DOHH2 (cell line): ENCODE results near the gene GGN.

Experiments used
- H3F3A ChIP-seq: fragments of 200-600 bp; sonication (generic), shearing (Covaris generic); 2 replicates; pipeline ENCODE4 v1.6.0; 2016; ENCODE audit warnings: antibody characterized with exemption, mild to moderate bottlenecking; ENCODE audit not compliant: control insufficient read depth, insufficient read depth
- H3K27ac ChIP-seq: fragments of 200-600 bp; sonication (generic); 2 replicates; pipeline ENCODE4 v1.5.1; 2014; ENCODE audit warnings: low read depth, mild to moderate bottlenecking, low read length, moderate library complexity
- H3K27me3 ChIP-seq: fragments of 200-600 bp; sonication (generic); 2 replicates; pipeline ENCODE4 v1.6.1; 2014; ENCODE audit warnings: mild to moderate bottlenecking, low read length, mixed read lengths; ENCODE audit not compliant: control insufficient read depth
- H3K36me3 ChIP-seq: fragments of 200-600 bp; sonication (generic); 2 replicates; pipeline ENCODE4 v1.6.1; 2014; ENCODE audit warnings: mild to moderate bottlenecking, low read length, moderate library complexity, mixed read lengths; ENCODE audit not compliant: control insufficient read depth
- H3K4me1 ChIP-seq: fragments of 200-600 bp; sonication (generic); 2 replicates; pipeline ENCODE4 v1.6.1; 2014; ENCODE audit warnings: mild to moderate bottlenecking, low read length, mixed read lengths; ENCODE audit not compliant: control insufficient read depth
- H3K4me2 ChIP-seq: fragments of 200-600 bp; sonication (generic); 2 replicates; pipeline ENCODE4 v1.6.0; 2014; ENCODE audit warnings: mild to moderate bottlenecking, low read length, moderate library complexity
- H3K4me3 ChIP-seq: fragments of 200-600 bp; sonication (generic); 2 replicates; pipeline ENCODE4 v1.5.1; 2014; ENCODE audit warnings: mild to moderate bottlenecking, low read length, mixed read lengths
- H3K79me2 ChIP-seq: fragments of 200-600 bp; sonication (generic); 2 replicates; pipeline ENCODE4 v1.6.1; 2014; ENCODE audit warnings: mild to moderate bottlenecking, low read length, mixed read lengths; ENCODE audit not compliant: control insufficient read depth
- H3K9me2 ChIP-seq: fragments of 200-600 bp; sonication (generic); replicated peaks from 2 replicates; pipeline ENCODE4 v1.6.1; 2014; ENCODE audit warnings: mild to moderate bottlenecking, low read length, mixed read lengths; ENCODE audit not compliant: control insufficient read depth
- H3K9me3 ChIP-seq: fragments of 200-600 bp; sonication (generic); 2 replicates; pipeline ENCODE4 v1.6.1; 2014; ENCODE audit warnings: antibody characterized with exemption, low read length, mixed read lengths; ENCODE audit not compliant: control insufficient read depth, insufficient read depth
- H4K20me1 ChIP-seq: fragments of 200-600 bp; sonication (generic); 2 replicates; pipeline ENCODE4 v1.6.0; 2014; ENCODE audit warnings: low read depth, mild to moderate bottlenecking, antibody characterized with exemption, low read length, moderate library complexity; ENCODE audit not compliant: control insufficient read depth, insufficient read depth
- EZH2phosphoT487 ChIP-seq: fragments of 200-600 bp; sonication (generic); IDR thresholded peaks from 2 replicates; pipeline ENCODE4 v1.6.1; 2017; ENCODE audit warnings: borderline replicate concordance, mild to moderate bottlenecking, antibody characterized with exemption, low read length, moderate library complexity, mixed read lengths
- TF ChIP-seq, protein P1 (sequence below): fragments of 200-600 bp; sonication (generic); IDR thresholded peaks from one replicate; pipeline ENCODE4 v1.5.1; 2014; ENCODE audit warnings: antibody characterized with exemption, mild to moderate bottlenecking, low read depth, low read length; ENCODE audit not compliant: poor library complexity, severe bottlenecking

GGN gene

DNA sequence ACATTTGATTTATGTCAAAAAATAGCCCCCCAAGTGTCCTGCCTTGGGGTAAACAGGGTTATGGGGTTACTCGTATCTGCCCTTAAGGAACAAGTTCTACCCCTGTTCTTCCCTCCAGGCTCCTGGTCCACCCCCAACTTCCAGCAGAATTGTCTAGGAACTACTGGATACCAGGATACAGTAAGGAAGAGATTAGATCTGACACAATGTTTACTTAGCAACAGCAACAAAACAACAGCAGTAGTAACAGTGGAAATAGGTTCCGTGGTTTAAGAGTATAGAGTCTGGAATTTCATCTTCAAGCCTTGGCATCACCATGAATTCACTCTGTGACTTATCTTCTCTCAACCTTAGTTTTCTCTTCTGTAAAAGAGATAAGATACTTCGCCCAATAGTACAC is 13.3 kb upstream of the GGN start:
- Histone ChIP-seq H3K9me2 (no peaks in the 10 kb centered on the region), H3K79me2 (peaks cover 4% of the 10 kb centered on the region; the same call in 1 of the 2 replicates), H3K4me1 (peaks cover 9% of the 10 kb centered on the region), H3K27me3 (peaks cover 6% of the 10 kb centered on the region; the same call in 1 of the 2 replicates), H3K9me3 (no peaks in the 10 kb centered on the region), H4K20me1 (no peaks in the 10 kb centered on the region), H3K4me3 (no peak overlapping the region), H3K36me3 (no peaks in the 10 kb centered on the region), H3K4me2 (no peak overlapping the region), H3K27ac (no peak overlapping the region), H3F3A (no peaks in the 10 kb centered on the region)
- TF ChIP-seq, protein P1, sequence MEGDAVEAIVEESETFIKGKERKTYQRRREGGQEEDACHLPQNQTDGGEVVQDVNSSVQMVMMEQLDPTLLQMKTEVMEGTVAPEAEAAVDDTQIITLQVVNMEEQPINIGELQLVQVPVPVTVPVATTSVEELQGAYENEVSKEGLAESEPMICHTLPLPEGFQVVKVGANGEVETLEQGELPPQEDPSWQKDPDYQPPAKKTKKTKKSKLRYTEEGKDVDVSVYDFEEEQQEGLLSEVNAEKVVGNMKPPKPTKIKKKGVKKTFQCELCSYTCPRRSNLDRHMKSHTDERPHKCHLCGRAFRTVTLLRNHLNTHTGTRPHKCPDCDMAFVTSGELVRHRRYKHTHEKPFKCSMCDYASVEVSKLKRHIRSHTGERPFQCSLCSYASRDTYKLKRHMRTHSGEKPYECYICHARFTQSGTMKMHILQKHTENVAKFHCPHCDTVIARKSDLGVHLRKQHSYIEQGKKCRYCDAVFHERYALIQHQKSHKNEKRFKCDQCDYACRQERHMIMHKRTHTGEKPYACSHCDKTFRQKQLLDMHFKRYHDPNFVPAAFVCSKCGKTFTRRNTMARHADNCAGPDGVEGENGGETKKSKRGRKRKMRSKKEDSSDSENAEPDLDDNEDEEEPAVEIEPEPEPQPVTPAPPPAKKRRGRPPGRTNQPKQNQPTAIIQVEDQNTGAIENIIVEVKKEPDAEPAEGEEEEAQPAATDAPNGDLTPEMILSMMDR = no peak
- no peak for TF ChIP-seq EZH2phosphoT487

DNA sequence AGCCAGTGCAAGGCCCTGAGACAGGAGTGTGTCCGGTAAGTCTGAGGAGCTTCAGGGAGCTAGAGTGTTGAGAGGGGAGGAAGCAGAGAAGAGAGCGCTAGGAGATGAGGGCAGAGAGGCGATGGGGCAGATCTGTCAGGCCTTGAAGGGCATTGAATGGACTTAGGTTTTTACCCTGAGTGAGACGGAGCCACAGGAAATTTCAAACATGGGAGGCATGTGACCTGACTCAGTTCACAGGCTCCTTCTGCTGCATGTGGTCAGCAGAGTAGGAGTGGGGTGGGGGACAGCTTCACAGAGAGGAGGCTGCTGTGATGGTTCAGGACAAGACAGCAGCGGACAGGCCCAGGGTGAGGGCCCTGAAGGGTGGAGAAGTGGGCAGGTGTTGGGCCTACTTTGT is 12.5 kb upstream of the GGN start:
- Histone ChIP-seq H3K79me2 (peaks cover 4% of the 10 kb centered on the region; the same call in 1 of the 2 replicates), H3K27ac (no peak overlapping the region), H3K4me1 (peaks cover 9% of the 10 kb centered on the region), H3K9me2 (no peaks in the 10 kb centered on the region), H3K9me3 (no peaks in the 10 kb centered on the region), H4K20me1 (no peaks in the 10 kb centered on the region), H3K27me3 (peaks cover 10% of the 10 kb centered on the region), H3K36me3 (no peaks in the 10 kb centered on the region), H3F3A (no peaks in the 10 kb centered on the region), H3K4me3 (no peak overlapping the region), H3K4me2 (no peak overlapping the region)
- TF ChIP-seq, protein P1 = no peak
- TF ChIP-seq EZH2phosphoT487 = no peak

- H3K9me2 ChIP-seq = no peaks in the 10 kb centered on the region
- no peak overlapping the region for H3K27ac ChIP-seq
- H3F3A ChIP-seq = no peaks in the 10 kb centered on the region
- H3K79me2 ChIP-seq = peaks cover 4% of the 10 kb centered on the region; the same call in 1 of the 2 replicates
- H3K4me3 ChIP-seq = no peak overlapping the region
- H3K27me3 ChIP-seq = peaks cover 18% of the 10 kb centered on the region
- no peak for TF ChIP-seq EZH2phosphoT487
- TF ChIP-seq, protein P1 = no peak
- H3K9me3 ChIP-seq = no peaks in the 10 kb centered on the region
- peaks cover 9% of the 10 kb centered on the region for H3K4me1 ChIP-seq
- H3K36me3 ChIP-seq = no peaks in the 10 kb centered on the region
- no peak overlapping the region for H3K4me2 ChIP-seq
- H4K20me1 ChIP-seq = no peaks in the 10 kb centered on the region
Measured at GRCh38 chr19:38399537-38399936, 11.7 kb upstream of the GGN start.
